Measurements from ENCODE around the gene KCNN3. TPM values are rescaled to one million over a fixed set of nuclear protein-coding genes. Genes with fewer than 3 reads are reported as not detected.

The KCNN3 gene
- total RNA-seq, 1 experiment from 2014 or later = not detected

- CTCF ChIA-PET = interaction anchor here (0.7 to 0.8 kb wide), 6 partner anchors 9 to 559 kb away, joined by 3 to 10 read pairs (median 3); partner anchors contain the start of gene CLK2
- Mint-ChIP-seq H3K27me3 (ENCODE audit: unreplicated experiment) (peaks cover 18% of the 10 kb centered on the region), H3K9me3 (ENCODE audit: low read depth, unreplicated experiment) (peaks cover 2% of the 10 kb centered on the region)
These were observed 155.4 kb downstream of the KCNN3 start for GRCh38 chr1:154714638-154715037.

GRCh38 chr1:154714052-154714623 lies 155.9 kb downstream of the KCNN3 start:
- TF ChIP-seq CTCF (IDR thresholded peaks at IDR 0.05; ENCODE audit: unreplicated experiment) = no peak

More at GRCh38 chr1:154714638-154715037, 155.4 kb downstream of the KCNN3 start:
- no peak for TF ChIP-seq CTCF (IDR thresholded peaks at IDR 0.05; ENCODE audit: unreplicated experiment)
- H3K36me3 Mint-ChIP-seq (ENCODE audit: insufficient read depth, unreplicated experiment) = no peaks in the 10 kb centered on the region
- DNase-seq = peak; percentile 72
- peaks cover 12% of the 10 kb centered on the region for H3K4me1 Mint-ChIP-seq (ENCODE audit: low read depth, unreplicated experiment)
- BruUV-seq (replicated peaks) = no TSS peak
- intact Hi-C loops (cut with micrococcal nuclease; ENCODE audit: unreplicated experiment) = loop anchor here (2.0 kb wide), 2 partner anchors 16 to 46 kb away; no protein-coding TSS in a partner anchor
- H3K4me3 Mint-ChIP-seq (ENCODE audit: low read depth, unreplicated experiment) = no peak overlapping the region
- no peak overlapping the region for H3K27ac Mint-ChIP-seq (ENCODE audit: unreplicated experiment)

GRCh38 chr1:154713005-154713404 lies 157.1 kb downstream of the KCNN3 start:
- Mint-ChIP-seq H3K36me3 (ENCODE audit: insufficient read depth, unreplicated experiment) (no peaks in the 10 kb centered on the region), H3K4me1 (ENCODE audit: low read depth, unreplicated experiment) (peaks cover 12% of the 10 kb centered on the region), H3K27ac (ENCODE audit: unreplicated experiment) (no peak overlapping the region), H3K9me3 (ENCODE audit: low read depth, unreplicated experiment) (peaks cover 2% of the 10 kb centered on the region), H3K27me3 (ENCODE audit: unreplicated experiment) (peaks cover 26% of the 10 kb centered on the region), H3K4me3 (ENCODE audit: low read depth, unreplicated experiment) (no peak overlapping the region)
- no peak for TF ChIP-seq CTCF (IDR thresholded peaks at IDR 0.05; ENCODE audit: unreplicated experiment)
- CTCF ChIA-PET = interaction anchor here (0.7 kb wide), 1 partner anchor 32 kb away, joined by 3 read pairs; no protein-coding TSS in a partner anchor
- intact Hi-C loops (cut with micrococcal nuclease; ENCODE audit: unreplicated experiment) = no loop called here
- BruUV-seq (replicated peaks) = no TSS peak
- no peak for DNase-seq

More at GRCh38 chr1:154714052-154714623, 155.9 kb downstream of the KCNN3 start:
- Mint-ChIP-seq H3K36me3 (ENCODE audit: insufficient read depth, unreplicated experiment) (no peaks in the 10 kb centered on the region), H3K27me3 (ENCODE audit: unreplicated experiment) (peaks cover 19% of the 10 kb centered on the region), H3K4me1 (ENCODE audit: low read depth, unreplicated experiment) (peaks cover 12% of the 10 kb centered on the region), H3K9me3 (ENCODE audit: low read depth, unreplicated experiment) (peaks cover 2% of the 10 kb centered on the region), H3K4me3 (ENCODE audit: low read depth, unreplicated experiment) (no peak overlapping the region), H3K27ac (ENCODE audit: unreplicated experiment) (no peak overlapping the region)
- BruUV-seq (replicated peaks) = no TSS peak
- DNase-seq = no peak
- intact Hi-C loops (cut with micrococcal nuclease; ENCODE audit: unreplicated experiment) = loop anchor here (2.0 kb wide), 2 partner anchors 17 to 47 kb away; no protein-coding TSS in a partner anchor
- CTCF ChIA-PET = interaction anchor here (0.7 to 0.8 kb wide), 5 partner anchors 9 to 559 kb away, joined by 3 to 10 read pairs (median 3); partner anchors contain the start of gene CLK2

GRCh38 chr1:154712166-154712810 lies 157.8 kb downstream of the KCNN3 start:
- CTCF ChIA-PET = no interaction called here
- H3K27ac Mint-ChIP-seq (ENCODE audit: unreplicated experiment) = no peak overlapping the region

More at GRCh38 chr1:154712166-154712810, 157.8 kb downstream of the KCNN3 start:
- Mint-ChIP-seq H3K27me3 (ENCODE audit: unreplicated experiment) (peaks cover 33% of the 10 kb centered on the region), H3K4me1 (ENCODE audit: low read depth, unreplicated experiment) (peaks cover 12% of the 10 kb centered on the region), H3K4me3 (ENCODE audit: low read depth, unreplicated experiment) (no peak overlapping the region), H3K36me3 (ENCODE audit: insufficient read depth, unreplicated experiment) (no peaks in the 10 kb centered on the region), H3K9me3 (ENCODE audit: low read depth, unreplicated experiment) (peaks cover 2% of the 10 kb centered on the region)
- intact Hi-C loops (cut with micrococcal nuclease; ENCODE audit: unreplicated experiment) = no loop called here
- no peak for DNase-seq
- BruUV-seq (replicated peaks) = no TSS peak
- TF ChIP-seq CTCF (IDR thresholded peaks at IDR 0.05; ENCODE audit: unreplicated experiment) = no peak
